GM10248 (cell line): Measurements from ENCODE around the gene WDR53.

Experiments
- CTCF ChIA-PET: fragments of 300-600 bp; sonication (Branson Sonifier 250); formaldehyde crosslinking; extraction: SDS; loops from one replicate; lab custom pipeline; 2021; ENCODE audit warnings: antibody characterized with exemption; lab: Yijun Ruan, JAX
- POLR2A ChIA-PET: fragments of 350-650 bp; sonication (Branson Sonifier 250); formaldehyde crosslinking; extraction: SDS; loops from one replicate; lab custom pipeline; 2020; ENCODE audit warnings: antibody characterized with exemption; lab: Yijun Ruan, JAX
- DNase-seq: peaks from one replicate; pipeline ENCODE4 v3.0.0; 2012; ENCODE audit errors: extremely low spot score
- CTCF ChIP-seq: IDR thresholded peaks from 2 replicates; pipeline ENCODE4 v1.5.1; 2012; ENCODE audit warnings: mild to moderate bottlenecking, low read depth; ENCODE audit errors: extremely low read depth, missing control alignments, control extremely low read depth

WDR53 gene

GRCh38 chr3:196563721-196564225 lies 4.6 kb downstream of the WDR53 start:
- no peak for DNase-seq
- ChIA-PET POLR2A (no interaction called here), CTCF (no interaction called here)

GRCh38 chr3:196559826-196560225 lies 8.5 kb downstream of the WDR53 start:
- ChIA-PET CTCF (no interaction called here), POLR2A (no interaction called here)
- no peak for DNase-seq
- TF ChIP-seq CTCF, result no peak

More at GRCh38 chr3:196563721-196564225, 4.6 kb downstream of the WDR53 start:
- TF ChIP-seq CTCF, result no peak

GRCh38 chr3:196558476-196558875 lies 9.9 kb downstream of the WDR53 start:
- no peak for TF ChIP-seq CTCF
- no peak for DNase-seq
- ChIA-PET POLR2A (no interaction called here), CTCF (interaction anchor here (2.1 kb wide), 1 partner anchor 10 kb away, joined by 6 read pairs; the partner anchor contains the start of genes FBXO45 and WDR53)

GRCh38 chr3:196557236-196557635 lies 11.1 kb downstream of the WDR53 start:
- CTCF ChIA-PET, result interaction anchor here (1.6 to 3.4 kb wide), 3 partner anchors 11 to 28 kb away, joined by 5 to 16 read pairs (median 6); partner anchors contain the start of genes FBXO45 and WDR53
- no peak for TF ChIP-seq CTCF
- POLR2A ChIA-PET, result no interaction called here

GRCh38 chr3:196555295-196555694 lies 13.1 kb downstream of the WDR53 start:
- ChIA-PET POLR2A (no interaction called here), CTCF (interaction anchor here (0.9 to 3.4 kb wide), 7 partner anchors 8 to 302 kb away, joined by 3 to 16 read pairs (median 5); no protein-coding TSS in a partner anchor)
- no peak for TF ChIP-seq CTCF
- DNase-seq, result no peak

More at GRCh38 chr3:196557236-196557635, 11.1 kb downstream of the WDR53 start:
- no peak for DNase-seq

GRCh38 chr3:196554205-196554604 lies 14.1 kb downstream of the WDR53 start:
- POLR2A ChIA-PET, result no interaction called here
- CTCF ChIA-PET, result interaction anchor here (1.0 to 2.8 kb wide), 4 partner anchors 11 to 301 kb away, joined by 3 to 14 read pairs (median 6); no protein-coding TSS in a partner anchor
- no peak for TF ChIP-seq CTCF
- no peak for DNase-seq
